Measurements from ENCODE around the gene RHOT2. TPM values are rescaled to one million over a fixed set of nuclear protein-coding genes. Genes with fewer than 3 reads are reported as not detected.
"Not testable (repeated sequence)": the region's sequence is repeated elsewhere in the genome, so short reads cannot be mapped to it uniquely, and the experiment has no call there.

The RHOT2 gene
- total and polyA plus RNA-seq, 2 donors = 39.3 to 252 TPM

DNA sequence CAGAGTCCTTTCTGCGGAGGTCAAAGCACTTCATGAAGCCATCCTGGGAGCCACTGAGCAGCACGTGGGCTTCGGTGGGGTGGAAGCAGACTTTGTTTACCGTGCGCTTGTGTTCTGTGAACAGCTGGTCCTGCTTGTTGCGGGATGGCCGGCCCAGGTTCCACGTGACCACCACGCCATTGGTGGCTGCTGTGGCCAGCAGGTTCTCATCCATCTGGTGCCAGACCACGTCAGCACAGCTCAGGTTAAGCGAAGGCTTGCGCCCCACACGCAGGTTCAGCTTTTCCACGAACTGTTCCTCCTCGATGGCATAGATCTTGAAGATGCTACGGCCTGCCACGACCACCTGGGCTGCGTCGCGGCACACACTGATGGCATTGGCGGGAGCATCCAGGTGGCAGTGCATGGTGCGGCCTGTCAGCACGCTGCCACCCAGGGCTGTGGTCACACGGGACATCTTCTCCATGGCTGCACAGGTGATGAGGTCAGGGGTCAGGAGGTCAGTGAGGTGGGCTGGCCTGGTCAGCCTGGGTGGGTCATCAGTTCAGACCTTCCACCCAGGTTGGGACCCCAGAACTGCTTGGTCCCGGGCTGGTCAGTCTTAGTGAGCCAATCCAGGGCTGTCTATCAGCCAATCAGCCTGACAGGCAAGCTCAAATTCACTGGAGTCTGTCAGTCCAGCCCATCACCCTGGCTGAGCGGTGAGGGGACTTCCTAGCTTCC lies 21.4 kb downstream of the RHOT2 start:
- H3K4me3 ChIP-seq (ENCODE audit: low read length in 2 of 2) = peak overlapping the region; percentile 80 to 91
- peaks cover 28 to 35% of the 10 kb centered on the region in 2 donors for H3K27me3 ChIP-seq (ENCODE audit: control insufficient read depth in 2 of 2, insufficient read depth in 1 of 2, low read length in 1 of 2)
- peaks cover 16 to 20% of the 10 kb centered on the region in 2 donors for H3K36me3 ChIP-seq (ENCODE audit: control insufficient read depth in 2 of 2, insufficient read depth in 2 of 2, low read length in 1 of 2)
- H3K4me1 ChIP-seq (ENCODE audit: control insufficient read depth in 2 of 2, insufficient read depth in 2 of 2, low read length in 2 of 2) = peaks cover 29 to 30% of the 10 kb centered on the region in 2 donors
- DNase-seq (ENCODE audit: low read depth in 6 of 9, low spot score in 9 of 9) = no peak
- 90% methylated on average over 26 of the region's 26 CpGs for WGBS
- peak overlapping the region in 1 of 2 donors; percentile 76 for H3K27ac ChIP-seq (ENCODE audit: low read depth in 1 of 2, low read length in 1 of 2)
- H3K9me3 ChIP-seq (ENCODE audit: control insufficient read depth in 2 of 2, insufficient read depth in 1 of 2, low read length in 1 of 2) = no peaks in the 10 kb centered on the region

DNA sequence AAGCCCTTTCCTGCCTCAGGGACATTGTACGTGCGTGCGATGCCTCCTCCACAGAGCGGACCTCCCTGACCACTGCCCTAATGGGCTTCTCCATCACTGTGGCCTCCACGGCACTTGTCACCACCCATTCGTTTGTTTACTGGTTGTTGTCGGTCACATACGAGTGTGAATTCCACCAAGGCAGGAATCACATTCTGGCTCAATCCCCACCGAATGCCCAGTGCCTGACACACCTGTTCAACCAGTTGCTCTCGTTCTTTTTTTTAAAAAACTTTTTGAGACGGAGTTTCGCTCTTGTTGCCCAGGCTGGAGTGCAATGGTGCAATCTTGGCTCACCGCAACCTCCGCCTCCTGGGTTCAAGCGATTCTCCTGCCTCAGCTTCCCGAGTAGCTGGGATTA lies 23.3 kb downstream of the RHOT2 start:
- WGBS = 91% methylated on average over 16 of the region's 16 CpGs
- not testable (repeated sequence) for H3K27ac ChIP-seq (ENCODE audit: low read depth in 1 of 2, low read length in 1 of 2); H3K4me3 ChIP-seq (ENCODE audit: low read length in 2 of 2); DNase-seq (ENCODE audit: low read depth in 6 of 9, low spot score in 9 of 9)
- H3K4me1 ChIP-seq (ENCODE audit: control insufficient read depth in 2 of 2, insufficient read depth in 2 of 2, low read length in 2 of 2) = peaks cover 35 to 41% of the 10 kb centered on the region in 2 donors
- H3K36me3 ChIP-seq (ENCODE audit: control insufficient read depth in 2 of 2, insufficient read depth in 2 of 2, low read length in 1 of 2) = peaks cover 11 to 16% of the 10 kb centered on the region in 2 donors
- H3K9me3 ChIP-seq (ENCODE audit: control insufficient read depth in 2 of 2, insufficient read depth in 1 of 2, low read length in 1 of 2) = peaks cover 0 to 10% of the 10 kb centered on the region in 2 donors
- peaks cover 46 to 54% of the 10 kb centered on the region in 2 donors for H3K27me3 ChIP-seq (ENCODE audit: control insufficient read depth in 2 of 2, insufficient read depth in 1 of 2, low read length in 1 of 2)

DNA sequence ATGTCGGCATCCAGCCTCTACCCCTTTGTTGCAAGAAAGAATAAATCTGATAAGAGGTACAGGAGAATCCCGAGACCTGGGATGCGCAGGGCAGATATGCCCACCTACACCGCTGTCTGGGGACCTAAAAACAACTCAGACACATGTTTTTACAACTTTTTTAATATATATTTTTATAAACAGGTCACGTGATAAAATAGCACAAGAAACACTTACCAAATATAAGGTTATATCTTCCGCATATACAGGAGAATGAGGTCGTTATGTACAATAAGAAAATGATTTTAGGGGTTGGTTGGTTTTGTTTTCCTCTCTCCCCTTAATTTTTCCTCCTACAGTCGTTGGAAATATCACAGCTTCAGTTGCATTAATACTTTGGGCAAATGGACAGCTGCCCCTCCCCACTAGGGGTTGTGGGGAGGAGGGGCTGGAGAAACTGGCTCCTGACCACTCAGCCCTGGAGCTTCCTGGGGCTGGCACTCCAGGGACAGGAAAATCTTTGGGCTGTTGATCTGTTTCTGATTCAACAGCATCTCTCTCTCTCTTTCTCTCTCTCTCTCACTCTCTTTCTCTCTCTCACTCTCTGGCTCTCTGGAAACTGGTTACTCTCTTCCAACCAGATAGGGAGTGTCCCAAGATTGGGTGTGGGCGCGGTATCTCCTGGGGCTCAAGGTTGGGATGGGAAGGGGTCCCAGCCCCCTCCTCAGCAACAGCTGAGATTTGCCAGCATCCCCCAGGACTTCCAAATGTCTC lies 24.6 kb downstream of the RHOT2 start:
- 76% methylated on average over 10 of the region's 10 CpGs for WGBS

DNA sequence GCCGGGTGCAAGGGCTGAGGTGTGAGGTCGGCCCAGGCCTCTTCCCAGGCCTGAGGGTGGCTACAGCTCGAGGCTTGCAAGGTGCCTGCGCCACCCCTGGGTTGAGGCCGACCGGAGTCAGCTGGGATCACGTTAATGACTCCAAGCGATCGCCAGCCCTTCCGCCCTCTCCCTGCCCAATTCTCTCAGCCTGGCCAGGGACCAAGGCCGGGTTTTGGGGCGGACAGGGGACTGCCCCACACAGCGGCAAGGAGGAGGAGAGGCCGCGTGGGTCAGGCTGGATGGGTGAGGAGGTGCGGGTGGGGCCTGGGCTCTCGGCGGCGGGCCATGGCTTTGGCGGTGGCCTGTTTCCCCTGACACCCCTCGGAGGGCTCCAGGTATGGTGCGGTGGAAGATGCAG lies 25.4 kb downstream of the RHOT2 start:
- no peak for DNase-seq (ENCODE audit: low read depth in 6 of 9, low spot score in 9 of 9)
- peaks cover 55 to 74% of the 10 kb centered on the region in 2 donors for H3K27me3 ChIP-seq (ENCODE audit: control insufficient read depth in 2 of 2, insufficient read depth in 1 of 2, low read length in 1 of 2)
- 53% methylated on average over 22 of the region's 22 CpGs for WGBS
- H3K4me3 ChIP-seq (ENCODE audit: low read length in 2 of 2) = no peak overlapping the region
- H3K36me3 ChIP-seq (ENCODE audit: control insufficient read depth in 2 of 2, insufficient read depth in 2 of 2, low read length in 1 of 2) = no peaks in the 10 kb centered on the region
- no peak overlapping the region for H3K27ac ChIP-seq (ENCODE audit: low read depth in 1 of 2, low read length in 1 of 2)
- H3K4me1 ChIP-seq (ENCODE audit: control insufficient read depth in 2 of 2, insufficient read depth in 2 of 2, low read length in 2 of 2) = peaks cover 35 to 42% of the 10 kb centered on the region in 2 donors
- peaks cover 0 to 10% of the 10 kb centered on the region in 2 donors for H3K9me3 ChIP-seq (ENCODE audit: control insufficient read depth in 2 of 2, insufficient read depth in 1 of 2, low read length in 1 of 2)

More for the DNA sequence above, 24.6 kb downstream of the RHOT2 start:
- no peak overlapping the region for H3K4me3 ChIP-seq (ENCODE audit: low read length in 2 of 2)
- H3K27ac ChIP-seq (ENCODE audit: low read depth in 1 of 2, low read length in 1 of 2) = no peak overlapping the region
- peaks cover 0 to 10% of the 10 kb centered on the region in 2 donors for H3K9me3 ChIP-seq (ENCODE audit: control insufficient read depth in 2 of 2, insufficient read depth in 1 of 2, low read length in 1 of 2)
- no peak for DNase-seq (ENCODE audit: low read depth in 6 of 9, low spot score in 9 of 9)
- H3K27me3 ChIP-seq (ENCODE audit: control insufficient read depth in 2 of 2, insufficient read depth in 1 of 2, low read length in 1 of 2) = peaks cover 55 to 65% of the 10 kb centered on the region in 2 donors
- H3K4me1 ChIP-seq (ENCODE audit: control insufficient read depth in 2 of 2, insufficient read depth in 2 of 2, low read length in 2 of 2) = peaks cover 35 to 42% of the 10 kb centered on the region in 2 donors
- H3K36me3 ChIP-seq (ENCODE audit: control insufficient read depth in 2 of 2, insufficient read depth in 2 of 2, low read length in 1 of 2) = peaks cover 0 to 3% of the 10 kb centered on the region in 2 donors

DNA sequence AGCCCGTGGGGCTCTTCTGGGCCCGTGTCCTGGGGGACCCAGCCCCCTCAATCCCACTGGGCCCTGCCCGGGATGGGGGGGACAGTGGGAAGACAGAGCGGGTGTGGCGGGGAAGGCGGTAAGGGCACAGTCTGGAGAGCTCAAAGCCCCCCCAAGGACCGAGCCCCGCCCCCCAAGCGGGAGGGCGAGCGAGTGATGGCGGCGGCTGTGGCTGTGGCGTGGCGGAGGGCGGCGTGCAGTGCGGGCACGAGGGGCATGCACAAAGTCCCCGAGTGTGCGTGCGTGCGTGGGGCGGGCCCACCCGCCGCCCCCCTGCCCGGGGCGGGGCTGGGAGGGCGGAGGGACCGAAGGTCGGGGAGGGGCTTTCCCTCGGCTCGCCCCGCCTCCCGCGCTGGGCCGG lies 25.8 kb downstream of the RHOT2 start:
- DNase-seq (ENCODE audit: low read depth in 6 of 9, low spot score in 9 of 9) = no peak
- 5% methylated on average over 37 of the region's 37 CpGs for WGBS
- H3K4me3 ChIP-seq (ENCODE audit: low read length in 2 of 2) = peak overlapping the region in 1 of 2 donors; percentile 54
- H3K27me3 ChIP-seq (ENCODE audit: control insufficient read depth in 2 of 2, insufficient read depth in 1 of 2, low read length in 1 of 2) = peaks cover 55 to 76% of the 10 kb centered on the region in 2 donors
- H3K9me3 ChIP-seq (ENCODE audit: control insufficient read depth in 2 of 2, insufficient read depth in 1 of 2, low read length in 1 of 2) = peaks cover 0 to 10% of the 10 kb centered on the region in 2 donors
- H3K27ac ChIP-seq (ENCODE audit: low read depth in 1 of 2, low read length in 1 of 2) = no peak overlapping the region
- H3K4me1 ChIP-seq (ENCODE audit: control insufficient read depth in 2 of 2, insufficient read depth in 2 of 2, low read length in 2 of 2) = peaks cover 35 to 38% of the 10 kb centered on the region in 2 donors
- no peaks in the 10 kb centered on the region for H3K36me3 ChIP-seq (ENCODE audit: control insufficient read depth in 2 of 2, insufficient read depth in 2 of 2, low read length in 1 of 2)

DNA sequence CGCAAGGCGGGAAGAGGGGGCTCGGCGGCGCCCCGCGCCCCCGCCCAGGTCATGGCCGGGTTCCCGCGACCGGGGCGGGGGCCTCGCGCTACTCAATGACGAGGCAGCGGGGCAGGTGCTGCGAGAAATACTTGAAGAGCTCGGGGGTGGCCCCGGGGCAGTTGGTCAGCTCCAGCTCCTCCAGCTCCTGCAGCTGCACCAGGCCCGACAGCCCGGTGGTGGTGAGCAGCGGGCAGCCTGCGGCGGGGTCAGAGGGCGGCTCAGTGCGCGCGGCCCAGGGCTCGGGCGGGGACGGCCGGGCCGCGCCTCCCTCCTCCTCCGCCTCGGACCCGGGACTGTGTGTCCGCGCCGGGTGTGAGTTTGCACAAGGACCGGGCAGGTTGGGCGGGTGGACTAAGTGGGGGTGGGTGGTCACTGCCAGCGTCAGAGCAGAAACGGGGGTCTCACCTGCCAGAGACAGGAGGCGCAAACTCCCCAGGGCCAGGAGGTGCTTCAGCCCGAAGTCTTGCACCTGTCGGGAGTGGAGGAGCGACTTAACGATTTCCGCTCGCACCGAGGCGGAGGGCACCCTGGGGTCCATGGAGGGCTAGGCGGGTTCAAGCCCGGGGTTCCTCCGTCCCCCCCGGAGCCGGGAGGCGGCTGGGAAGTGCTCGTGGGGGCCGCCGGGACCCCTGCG lies 26.4 kb downstream of the RHOT2 start:
- Histone ChIP-seq H3K27me3 (ENCODE audit: control insufficient read depth in 2 of 2, insufficient read depth in 1 of 2, low read length in 1 of 2) (peaks cover 55 to 82% of the 10 kb centered on the region in 2 donors), H3K4me3 (ENCODE audit: low read length in 2 of 2) (peak overlapping the region; percentile 40 to 54), H3K36me3 (ENCODE audit: control insufficient read depth in 2 of 2, insufficient read depth in 2 of 2, low read length in 1 of 2) (no peaks in the 10 kb centered on the region), H3K9me3 (ENCODE audit: control insufficient read depth in 2 of 2, insufficient read depth in 1 of 2, low read length in 1 of 2) (peaks cover 0 to 10% of the 10 kb centered on the region in 2 donors), H3K4me1 (ENCODE audit: control insufficient read depth in 2 of 2, insufficient read depth in 2 of 2, low read length in 2 of 2) (peaks cover 30 to 33% of the 10 kb centered on the region in 2 donors), H3K27ac (ENCODE audit: low read depth in 1 of 2, low read length in 1 of 2) (no peak overlapping the region)
- DNase-seq (ENCODE audit: low read depth in 6 of 9, low spot score in 9 of 9) = peak in 1 of 9 donors; percentile 41
- WGBS = 3% methylated on average over 64 of the region's 64 CpGs

- Histone ChIP-seq H3K4me3 (ENCODE audit: low read length in 2 of 2) (peak overlapping the region; percentile 40 to 54), H3K9me3 (ENCODE audit: control insufficient read depth in 2 of 2, insufficient read depth in 1 of 2, low read length in 1 of 2) (peaks cover 0 to 10% of the 10 kb centered on the region in 2 donors), H3K27me3 (ENCODE audit: control insufficient read depth in 2 of 2, insufficient read depth in 1 of 2, low read length in 1 of 2) (peaks cover 58 to 87% of the 10 kb centered on the region in 2 donors), H3K4me1 (ENCODE audit: control insufficient read depth in 2 of 2, insufficient read depth in 2 of 2, low read length in 2 of 2) (peaks cover 24 to 29% of the 10 kb centered on the region in 2 donors), H3K36me3 (ENCODE audit: control insufficient read depth in 2 of 2, insufficient read depth in 2 of 2, low read length in 1 of 2) (no peaks in the 10 kb centered on the region), H3K27ac (ENCODE audit: low read depth in 1 of 2, low read length in 1 of 2) (peak overlapping the region in 1 of 2 donors; percentile 3)
- 2% methylated on average over 37 of the region's 37 CpGs for WGBS
- no peak for DNase-seq (ENCODE audit: low read depth in 6 of 9, low spot score in 9 of 9)
These were observed 27.0 kb downstream of the RHOT2 start for GRCh38 chr16:694863-695354.

GRCh38 chr16:695355-696089 lies 27.6 kb downstream of the RHOT2 start:
- Histone ChIP-seq H3K27me3 (ENCODE audit: control insufficient read depth in 2 of 2, insufficient read depth in 1 of 2, low read length in 1 of 2) (peaks cover 64 to 94% of the 10 kb centered on the region in 2 donors), H3K9me3 (ENCODE audit: control insufficient read depth in 2 of 2, insufficient read depth in 1 of 2, low read length in 1 of 2) (peaks cover 0 to 10% of the 10 kb centered on the region in 2 donors), H3K4me3 (ENCODE audit: low read length in 2 of 2) (peak overlapping the region; percentile 42 to 54), H3K27ac (ENCODE audit: low read depth in 1 of 2, low read length in 1 of 2) (peak overlapping the region in 1 of 2 donors; percentile 19), H3K4me1 (ENCODE audit: control insufficient read depth in 2 of 2, insufficient read depth in 2 of 2, low read length in 2 of 2) (peaks cover 20 to 28% of the 10 kb centered on the region in 2 donors), H3K36me3 (ENCODE audit: control insufficient read depth in 2 of 2, insufficient read depth in 2 of 2, low read length in 1 of 2) (no peaks in the 10 kb centered on the region)
- peak in 2 of 9 donors; percentile 61 to 69 for DNase-seq (ENCODE audit: low read depth in 6 of 9, low spot score in 9 of 9)
- 4% methylated on average over 71 of the region's 71 CpGs for WGBS
